ENCODE data around the gene VPS11.

VPS11 gene

DNA sequence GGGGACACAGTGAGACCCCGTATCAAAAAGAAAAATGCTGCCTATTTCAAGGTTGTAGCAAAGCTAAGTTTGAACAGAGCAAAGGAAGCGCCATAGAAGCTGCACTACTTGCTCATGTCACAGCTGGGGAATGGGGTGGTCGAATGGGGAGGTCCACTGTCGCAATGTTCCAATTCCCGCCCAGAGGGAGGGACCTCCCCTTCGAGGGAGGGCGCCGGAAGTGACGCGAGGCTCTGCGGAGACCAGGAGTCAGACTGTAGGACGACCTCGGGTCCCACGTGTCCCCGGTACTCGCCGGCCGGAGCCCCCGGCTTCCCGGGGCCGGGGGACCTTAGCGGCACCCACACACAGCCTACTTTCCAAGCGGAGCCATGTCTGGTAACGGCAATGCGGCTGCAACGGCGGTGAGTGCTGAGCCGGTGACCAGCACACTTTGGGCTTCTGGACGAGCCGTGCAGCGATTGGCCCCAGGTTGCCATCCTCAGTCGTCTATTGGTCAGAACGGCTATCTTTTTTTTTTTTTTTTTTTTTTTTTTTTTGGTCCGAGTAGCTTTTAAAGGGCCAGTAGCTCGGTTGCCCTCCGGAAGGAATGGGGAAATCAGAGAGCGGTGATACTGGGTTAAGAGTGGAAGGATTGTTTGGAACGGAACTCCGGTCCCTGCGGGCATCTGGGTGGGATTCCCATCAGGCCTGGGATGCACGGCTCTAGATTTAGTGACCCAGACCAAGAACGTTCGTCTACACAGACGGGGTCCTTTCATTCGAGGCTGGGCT, 17.2 kb downstream of the VPS11 start, which contains the start of gene HMBS:
TSS of gene HMBS (plus strand) at position 219 of the 774 bp plus-strand sequence. CDS start at position 372, 153 bp downstream.
- Histone ChIP-seq H3K9ac (ENCODE audit: low read length) (peak within 1 kb of the TSS; percentile 90), H3K9me3 (ENCODE audit: control insufficient read depth, insufficient read depth, low read depth, low read length) (no peaks in the 10 kb centered on the region), H3K27ac (ENCODE audit: low read depth, low read length) (peak within 1 kb of the TSS; percentile 95), H3K27me3 (ENCODE audit: control insufficient read depth, insufficient read depth, low read length) (no peaks in the 10 kb centered on the region), H3K4me1 (ENCODE audit: control insufficient read depth, insufficient read depth, low read length) (peaks cover 8% of the 10 kb centered on the region; the same call in 1 of the 2 replicates), H3K4me3 (ENCODE audit: low read depth, low read length) (peak within 1 kb of the TSS; percentile 89), H3K36me3 (ENCODE audit: control insufficient read depth, insufficient read depth, low read length) (peaks cover 34% of the 10 kb centered on the region)

DNA sequence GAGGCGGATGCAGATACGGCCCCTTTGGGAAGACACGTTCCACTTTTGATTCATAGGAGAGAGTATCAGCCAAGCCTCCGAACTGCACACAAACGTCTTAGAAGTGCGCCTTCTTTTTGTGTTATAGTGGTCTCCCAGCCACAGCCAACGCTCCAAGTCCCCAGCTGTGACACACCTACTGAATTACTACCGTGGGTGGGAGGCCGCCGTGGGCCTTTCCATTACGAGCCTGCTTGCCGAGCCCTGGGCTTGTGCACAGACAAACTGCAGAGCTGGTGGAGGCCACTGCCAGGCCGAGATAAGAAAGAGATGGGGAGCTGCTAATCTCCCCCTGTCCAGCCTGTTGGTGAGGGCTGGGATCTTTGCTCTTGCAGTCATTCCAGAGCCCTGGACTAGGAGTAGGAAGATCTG, 17.8 kb downstream of the VPS11 start:
- Histone ChIP-seq H3K4me1 (ENCODE audit: control insufficient read depth, insufficient read depth, low read length) (peaks cover 8% of the 10 kb centered on the region; the same call in 1 of the 2 replicates), H3K9me3 (ENCODE audit: control insufficient read depth, insufficient read depth, low read depth, low read length) (no peaks in the 10 kb centered on the region), H3K36me3 (ENCODE audit: control insufficient read depth, insufficient read depth, low read length) (peaks cover 36% of the 10 kb centered on the region), H3K9ac (ENCODE audit: low read length) (peak overlapping the region; percentile 90), H3K27me3 (ENCODE audit: control insufficient read depth, insufficient read depth, low read length) (no peaks in the 10 kb centered on the region), H3K27ac (ENCODE audit: low read depth, low read length) (peak overlapping the region; percentile 95), H3K4me3 (ENCODE audit: low read depth, low read length) (peak overlapping the region; percentile 89)

GRCh38 chr11:119087123-119087522, 19.5 kb downstream of the VPS11 start:
- H3K9me3 ChIP-seq (ENCODE audit: control insufficient read depth, insufficient read depth, low read depth, low read length): no peaks in the 10 kb centered on the region
- H3K36me3 ChIP-seq (ENCODE audit: control insufficient read depth, insufficient read depth, low read length): peaks cover 34% of the 10 kb centered on the region
- peaks cover 8% of the 10 kb centered on the region; the same call in 1 of the 2 replicates for H3K4me1 ChIP-seq (ENCODE audit: control insufficient read depth, insufficient read depth, low read length)
- H3K27me3 ChIP-seq (ENCODE audit: control insufficient read depth, insufficient read depth, low read length): no peaks in the 10 kb centered on the region
- peak overlapping the region; percentile 23 for H3K9ac ChIP-seq (ENCODE audit: low read length)
- H3K4me3 ChIP-seq (ENCODE audit: low read depth, low read length): no peak overlapping the region
- no peak overlapping the region for H3K27ac ChIP-seq (ENCODE audit: low read depth, low read length)

DNA sequence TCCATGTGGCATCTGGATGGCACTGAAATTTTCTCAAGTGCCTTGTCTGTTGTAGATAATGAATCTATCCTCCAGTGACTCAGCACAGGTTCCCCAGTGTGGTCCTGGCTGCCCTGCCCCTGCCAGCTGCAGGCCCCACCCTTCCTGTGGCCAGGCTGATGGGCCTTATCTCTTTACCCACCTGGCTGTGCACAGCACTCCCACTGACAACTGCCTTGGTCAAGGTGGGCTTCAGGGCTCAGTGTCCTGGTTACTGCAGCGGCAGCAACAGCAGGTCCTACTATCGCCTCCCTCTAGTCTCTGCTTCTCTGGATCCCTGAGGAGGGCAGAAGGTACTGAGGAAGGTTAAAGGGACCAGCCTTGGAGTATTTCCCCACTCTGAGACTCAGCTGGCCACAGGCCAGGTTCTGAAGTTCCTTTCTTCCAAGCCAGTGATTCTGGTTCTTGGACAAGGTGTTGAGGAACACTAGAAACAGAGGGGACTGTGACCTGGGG, 20.2 kb downstream of the VPS11 start:
- Histone ChIP-seq H3K36me3 (ENCODE audit: control insufficient read depth, insufficient read depth, low read length) (peaks cover 37% of the 10 kb centered on the region), H3K4me3 (ENCODE audit: low read depth, low read length) (no peak overlapping the region), H3K9me3 (ENCODE audit: control insufficient read depth, insufficient read depth, low read depth, low read length) (no peaks in the 10 kb centered on the region), H3K9ac (ENCODE audit: low read length) (peak overlapping the region; percentile 23), H3K27me3 (ENCODE audit: control insufficient read depth, insufficient read depth, low read length) (no peaks in the 10 kb centered on the region), H3K27ac (ENCODE audit: low read depth, low read length) (no peak overlapping the region), H3K4me1 (ENCODE audit: control insufficient read depth, insufficient read depth, low read length) (peaks cover 14% of the 10 kb centered on the region; the same call in 1 of the 2 replicates)

DNA sequence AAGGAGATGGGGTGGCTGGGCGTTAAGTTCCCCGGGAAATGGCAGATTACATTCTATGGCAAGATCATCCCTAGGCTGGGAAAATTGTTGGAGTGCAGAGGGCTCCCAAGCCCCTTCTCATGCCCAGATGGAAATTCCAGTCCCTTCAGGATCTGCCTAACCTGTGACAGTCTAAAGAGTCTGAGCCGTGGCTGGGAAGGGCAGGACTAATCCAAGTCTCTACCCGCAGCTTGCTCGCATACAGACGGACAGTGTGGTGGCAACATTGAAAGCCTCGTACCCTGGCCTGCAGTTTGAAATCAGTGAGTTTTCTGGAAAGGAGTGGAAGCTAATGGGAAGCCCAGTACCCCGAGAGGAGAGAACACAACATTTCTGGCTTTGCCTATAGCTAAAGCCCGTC, 20.8 kb downstream of the VPS11 start:
- H3K27me3 ChIP-seq (ENCODE audit: control insufficient read depth, insufficient read depth, low read length): no peaks in the 10 kb centered on the region
- no peaks in the 10 kb centered on the region for H3K9me3 ChIP-seq (ENCODE audit: control insufficient read depth, insufficient read depth, low read depth, low read length)
- H3K9ac ChIP-seq (ENCODE audit: low read length): no peak overlapping the region
- peaks cover 19% of the 10 kb centered on the region for H3K4me1 ChIP-seq (ENCODE audit: control insufficient read depth, insufficient read depth, low read length)
- H3K36me3 ChIP-seq (ENCODE audit: control insufficient read depth, insufficient read depth, low read length): peaks cover 43% of the 10 kb centered on the region
- no peak overlapping the region for H3K27ac ChIP-seq (ENCODE audit: low read depth, low read length)
- no peak overlapping the region for H3K4me3 ChIP-seq (ENCODE audit: low read depth, low read length)

GRCh38 chr11:119089319-119089718, 21.7 kb downstream of the VPS11 start:
- no peak overlapping the region for H3K27ac ChIP-seq (ENCODE audit: low read depth, low read length)
- no peak overlapping the region for H3K4me3 ChIP-seq (ENCODE audit: low read depth, low read length)
- H3K9ac ChIP-seq (ENCODE audit: low read length): no peak overlapping the region
- H3K27me3 ChIP-seq (ENCODE audit: control insufficient read depth, insufficient read depth, low read length): no peaks in the 10 kb centered on the region
- H3K36me3 ChIP-seq (ENCODE audit: control insufficient read depth, insufficient read depth, low read length): peaks cover 52% of the 10 kb centered on the region
- peaks cover 19% of the 10 kb centered on the region for H3K4me1 ChIP-seq (ENCODE audit: control insufficient read depth, insufficient read depth, low read length)
- H3K9me3 ChIP-seq (ENCODE audit: control insufficient read depth, insufficient read depth, low read depth, low read length): no peaks in the 10 kb centered on the region

DNA sequence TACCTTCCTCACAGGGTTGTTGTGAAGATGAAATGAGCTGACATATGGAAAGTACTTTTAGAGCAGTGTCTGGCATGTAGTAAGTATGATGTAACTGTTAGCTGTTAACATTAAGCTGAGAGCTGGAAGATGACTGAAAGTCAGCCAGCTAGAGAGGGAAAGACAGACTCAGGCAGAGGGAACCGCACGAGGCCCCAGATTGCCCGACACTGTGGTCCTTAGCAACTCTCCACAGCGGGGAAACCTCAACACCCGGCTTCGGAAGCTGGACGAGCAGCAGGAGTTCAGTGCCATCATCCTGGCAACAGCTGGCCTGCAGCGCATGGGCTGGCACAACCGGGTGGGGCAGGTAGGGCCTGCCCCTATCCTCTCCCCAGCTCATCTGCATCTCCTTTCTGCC, 23.6 kb downstream of the VPS11 start:
- H3K9ac ChIP-seq (ENCODE audit: low read length): no peak overlapping the region
- no peaks in the 10 kb centered on the region for H3K27me3 ChIP-seq (ENCODE audit: control insufficient read depth, insufficient read depth, low read length)
- H3K36me3 ChIP-seq (ENCODE audit: control insufficient read depth, insufficient read depth, low read length): peaks cover 52% of the 10 kb centered on the region
- H3K4me1 ChIP-seq (ENCODE audit: control insufficient read depth, insufficient read depth, low read length): peaks cover 14% of the 10 kb centered on the region
- H3K4me3 ChIP-seq (ENCODE audit: low read depth, low read length): no peak overlapping the region
- no peak overlapping the region for H3K27ac ChIP-seq (ENCODE audit: low read depth, low read length)
- H3K9me3 ChIP-seq (ENCODE audit: control insufficient read depth, insufficient read depth, low read depth, low read length): no peaks in the 10 kb centered on the region

GRCh38 chr11:119091966-119092879, 24.6 kb downstream of the VPS11 start:
- Histone ChIP-seq H3K36me3 (ENCODE audit: control insufficient read depth, insufficient read depth, low read length) (peaks cover 61% of the 10 kb centered on the region), H3K9me3 (ENCODE audit: control insufficient read depth, insufficient read depth, low read depth, low read length) (no peaks in the 10 kb centered on the region), H3K9ac (ENCODE audit: low read length) (no peak overlapping the region), H3K27ac (ENCODE audit: low read depth, low read length) (no peak overlapping the region), H3K4me3 (ENCODE audit: low read depth, low read length) (peak overlapping the region; percentile 96), H3K4me1 (ENCODE audit: control insufficient read depth, insufficient read depth, low read length) (peaks cover 14% of the 10 kb centered on the region), H3K27me3 (ENCODE audit: control insufficient read depth, insufficient read depth, low read length) (no peaks in the 10 kb centered on the region)

GRCh38 chr11:119092880-119093842, 25.5 kb downstream of the VPS11 start:
- H3K9ac ChIP-seq (ENCODE audit: low read length): peak overlapping the region; percentile 96
- peaks cover 14% of the 10 kb centered on the region for H3K4me1 ChIP-seq (ENCODE audit: control insufficient read depth, insufficient read depth, low read length)
- peaks cover 70% of the 10 kb centered on the region for H3K36me3 ChIP-seq (ENCODE audit: control insufficient read depth, insufficient read depth, low read length)
- no peak overlapping the region for H3K27ac ChIP-seq (ENCODE audit: low read depth, low read length)
- no peaks in the 10 kb centered on the region for H3K27me3 ChIP-seq (ENCODE audit: control insufficient read depth, insufficient read depth, low read length)
- H3K4me3 ChIP-seq (ENCODE audit: low read depth, low read length): peak overlapping the region; percentile 96
- H3K9me3 ChIP-seq (ENCODE audit: control insufficient read depth, insufficient read depth, low read depth, low read length): no peaks in the 10 kb centered on the region

All from HUES6 (cell line).